Right atrium auricular region (tissue), 2 donors: ENCODE measurements around the gene GALM. TPM values are rescaled to one million over a fixed set of nuclear protein-coding genes. Genes with fewer than 3 reads are reported as not detected.
"Not testable (repeated sequence)": the region's sequence is repeated elsewhere in the genome, so short reads cannot be mapped to it uniquely, and the experiment has no call there.

ENCODE experiments used
- DNase-seq: peaks from one replicate; pipeline ENCODE4 v3.0.0-alpha.2; 2019; ENCODE audit warnings: low spot score
- H3K27ac ChIP-seq, 2 donors: fragments of 200-600 bp; sonication (generic); 1 replicate in 1 of 2; 2 replicates in 1 of 2; pipeline ENCODE4 v1.5.1; 2016 to 2019
- H3K27me3 ChIP-seq, 2 donors: fragments of 200-600 bp; sonication (generic); one replicate each; pipeline versions ENCODE4 v1.5.1 to v1.6.0; 2017 to 2019
- H3K36me3 ChIP-seq: fragments of 200-600 bp; sonication (generic); one replicate; pipeline ENCODE4 v1.5.1; 2016
- H3K4me1 ChIP-seq, 2 donors: fragments of 200-600 bp; sonication (generic); one replicate each; pipeline versions ENCODE4 v1.5.1 to v1.6.0; 2017 to 2019
- H3K4me3 ChIP-seq, 2 donors: fragments of 200-600 bp; sonication (generic); 1 replicate in 1 of 2; 2 replicates in 1 of 2; pipeline ENCODE4 v1.5.1; 2017 to 2019; ENCODE audit warnings: mild to moderate bottlenecking in 1 of 2, moderate library complexity in 1 of 2
- H3K9me3 ChIP-seq, 2 donors: fragments of 200-600 bp; sonication (generic); one replicate each; pipeline ENCODE4 v1.5.1; 2019
- CTCF ChIP-seq, 2 donors: fragments of 200-600 bp; sonication (generic); IDR thresholded peaks; one replicate each; pipeline ENCODE4 v1.5.1; 2019; ENCODE audit warnings: antibody characterized with exemption in 2 of 2
- total RNA-seq, 2 donors: library from RNA; depleted of rRNA; stranded (reverse); fragments of >200 nt; gene quantifications; one replicate each; pipeline ENCODE4 v1.1.0, GENCODE V29; 2016

The GALM gene
- total RNA-seq, 2 donors from 2014 or later, result 13.9 to 17.9 TPM

- no peak overlapping the region for H3K4me3 ChIP-seq
- H3K27me3 ChIP-seq, result no peaks in the 10 kb centered on the region
- TF ChIP-seq CTCF (IDR thresholded peaks at IDR 0.05), result no peak
- no peak overlapping the region for H3K27ac ChIP-seq
- H3K36me3 ChIP-seq, result no peaks in the 10 kb centered on the region
- H3K9me3 ChIP-seq, result no peaks in the 10 kb centered on the region
- no peaks in the 10 kb centered on the region for H3K4me1 ChIP-seq
- no peak for DNase-seq
Measured at GRCh38 chr2:38709567-38710194, 43.8 kb downstream of the GALM start.

GRCh38 chr2:38711558-38711957, 45.6 kb downstream of the GALM start:
- no peak for DNase-seq
- H3K27ac ChIP-seq, result no peak overlapping the region
- no peaks in the 10 kb centered on the region for H3K9me3 ChIP-seq
- H3K4me1 ChIP-seq, result no peaks in the 10 kb centered on the region
- no peak for TF ChIP-seq CTCF (IDR thresholded peaks at IDR 0.05)
- no peaks in the 10 kb centered on the region for H3K27me3 ChIP-seq
- no peak overlapping the region for H3K4me3 ChIP-seq
- H3K36me3 ChIP-seq, result no peaks in the 10 kb centered on the region

- no peak overlapping the region for H3K27ac ChIP-seq
- H3K9me3 ChIP-seq, result no peaks in the 10 kb centered on the region
- DNase-seq, result no peak
- H3K27me3 ChIP-seq, result no peaks in the 10 kb centered on the region
- H3K36me3 ChIP-seq, result no peaks in the 10 kb centered on the region
- no peaks in the 10 kb centered on the region for H3K4me1 ChIP-seq
- H3K4me3 ChIP-seq, result no peak overlapping the region
- no peak for TF ChIP-seq CTCF (IDR thresholded peaks at IDR 0.05)
Measured at GRCh38 chr2:38712413-38712812, 46.5 kb downstream of the GALM start.

GRCh38 chr2:38712871-38713270, 47.0 kb downstream of the GALM start:
- H3K36me3 ChIP-seq, result no peaks in the 10 kb centered on the region
- no peak for TF ChIP-seq CTCF (IDR thresholded peaks at IDR 0.05)
- H3K27ac ChIP-seq, result no peak overlapping the region
- H3K4me3 ChIP-seq, result no peak overlapping the region
- H3K4me1 ChIP-seq, result no peaks in the 10 kb centered on the region
- DNase-seq, result no peak
- H3K9me3 ChIP-seq, result no peaks in the 10 kb centered on the region
- no peaks in the 10 kb centered on the region for H3K27me3 ChIP-seq

DNA sequence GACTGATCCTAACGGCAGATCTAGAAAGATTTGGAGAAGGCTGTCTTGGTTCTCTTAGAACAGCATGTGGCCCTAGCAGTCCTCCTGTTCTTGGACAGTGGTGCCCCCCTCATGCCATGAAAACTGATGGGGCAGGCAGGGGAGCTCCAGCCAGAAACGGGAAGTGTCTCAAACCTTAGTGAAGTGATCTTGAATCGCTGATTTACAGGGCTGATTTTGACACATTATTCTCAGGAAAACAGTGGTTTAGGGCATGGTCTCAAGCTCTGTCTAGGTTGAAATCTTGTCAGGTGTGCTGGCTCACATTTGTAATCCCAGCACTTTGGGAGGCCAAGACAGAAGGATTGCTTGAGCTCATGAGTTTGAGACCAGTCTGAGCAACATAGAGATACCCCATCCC, 47.4 kb downstream of the GALM start:
- Histone ChIP-seq H3K36me3 (no peaks in the 10 kb centered on the region), H3K4me3 (no peak overlapping the region), H3K27ac (no peak overlapping the region), H3K27me3 (no peaks in the 10 kb centered on the region), H3K9me3 (no peaks in the 10 kb centered on the region), H3K4me1 (no peaks in the 10 kb centered on the region)
- DNase-seq, result no peak
- no peak for TF ChIP-seq CTCF (IDR thresholded peaks at IDR 0.05)

DNA sequence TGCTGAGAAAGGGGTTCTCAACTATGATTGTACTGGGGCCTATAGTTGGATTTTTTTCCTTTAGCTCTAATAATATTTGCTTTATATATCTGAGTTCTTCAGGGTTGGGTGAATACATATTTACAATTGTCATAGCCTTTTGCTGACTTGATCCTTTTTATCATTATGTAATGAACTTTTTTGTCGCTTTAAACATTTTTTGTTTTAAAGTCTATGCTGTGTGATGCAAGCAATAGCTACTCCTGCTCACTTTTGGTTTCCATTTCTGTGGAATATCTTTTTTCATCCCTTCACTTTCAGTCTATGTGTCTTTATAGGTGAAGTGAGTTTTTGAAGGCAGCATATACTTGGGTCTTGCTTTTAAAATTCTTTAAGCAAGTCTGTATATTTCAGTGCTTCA, 49.0 kb downstream of the GALM start:
- not testable (repeated sequence) for H3K27me3 ChIP-seq, H3K4me1 ChIP-seq, DNase-seq, H3K27ac ChIP-seq, H3K36me3 ChIP-seq, H3K4me3 ChIP-seq, H3K9me3 ChIP-seq
